SK-N-SH treated with all-trans-retinoic acid at 6 μM for 48 hours (cell line): Measurements from ENCODE around the gene CCDC57.

Experiments
- ATAC-seq: fragments of 200-7000 bp; cut with Tn5 transposase; 3 replicates; pipeline ENCODE4 v1.9.1; 2020; ENCODE audit warnings: mild to moderate bottlenecking, moderate library complexity
- ARNTL ChIP-seq: fragments of 450-650 bp; formaldehyde crosslinking; IDR thresholded peaks from 2 replicates; pipeline ENCODE4 v1.5.0; 2020; ENCODE audit warnings: low read depth, mild to moderate bottlenecking, moderate library complexity, borderline replicate concordance
- BACH2 ChIP-seq: fragments of 250-450 bp; sonication (Bioruptor Pico); IDR thresholded peaks from 2 replicates; pipeline ENCODE4 v1.9.0; 2021; ENCODE audit warnings: mild to moderate bottlenecking, borderline replicate concordance
- CSDC2 ChIP-seq: fragments of 250-450 bp; sonication (Bioruptor Pico); IDR thresholded peaks from 2 replicates; pipeline ENCODE4 v1.5.0; 2020; ENCODE audit warnings: mild to moderate bottlenecking, moderate library complexity
- ESRRG ChIP-seq: fragments of 250-450 bp; sonication (Bioruptor Pico); IDR thresholded peaks from 2 replicates; pipeline ENCODE4 v1.6.1; 2021; ENCODE audit warnings: mild to moderate bottlenecking
- GLIS3 ChIP-seq: fragments of 250-450 bp; sonication (Bioruptor Pico); IDR thresholded peaks from 2 replicates; pipeline ENCODE4 v1.5.0; 2020; ENCODE audit warnings: mild to moderate bottlenecking, moderate library complexity
- ISL1 ChIP-seq: fragments of 250-450 bp; sonication (Bioruptor Pico); IDR thresholded peaks from 2 replicates; pipeline ENCODE4 v2.1.2; 2022; ENCODE audit warnings: mild to moderate bottlenecking, moderate library complexity
- PPARA ChIP-seq: fragments of 250-450 bp; sonication (Bioruptor Pico); IDR thresholded peaks from 2 replicates; pipeline ENCODE4 v1.5.0; 2020; ENCODE audit warnings: mild to moderate bottlenecking, borderline replicate concordance
- RARB ChIP-seq: fragments of 250-450 bp; sonication (Bioruptor Pico); IDR thresholded peaks from 2 replicates; pipeline ENCODE4 v1.8.0; 2021; ENCODE audit warnings: mild to moderate bottlenecking, moderate library complexity
- SNAI2 ChIP-seq: fragments of 250-450 bp; sonication (Bioruptor Pico); IDR thresholded peaks from 2 replicates; pipeline ENCODE4 v1.5.0; 2020; ENCODE audit warnings: mild to moderate bottlenecking, moderate library complexity
- TCF4 ChIP-seq: fragments of 250-450 bp; sonication (Bioruptor Pico); IDR thresholded peaks from 2 replicates; pipeline ENCODE4 v1.8.0; 2021; ENCODE audit warnings: mild to moderate bottlenecking, moderate library complexity, borderline replicate concordance
- TOX ChIP-seq: fragments of 250-450 bp; sonication (Bioruptor Pico); IDR thresholded peaks from 2 replicates; pipeline ENCODE4 v1.8.0; 2021; ENCODE audit warnings: mild to moderate bottlenecking, moderate library complexity, borderline replicate concordance
- ZC3H10 ChIP-seq: fragments of 250-450 bp; sonication (Bioruptor Pico); IDR thresholded peaks from 2 replicates; pipeline ENCODE4 v1.5.1; 2021; ENCODE audit warnings: mild to moderate bottlenecking, moderate library complexity
- ZFP3 ChIP-seq: fragments of 250-450 bp; sonication (Bioruptor Pico); IDR thresholded peaks from 2 replicates; pipeline ENCODE4 v1.5.0; 2020; ENCODE audit warnings: mild to moderate bottlenecking, moderate library complexity
- ZFP30 ChIP-seq: fragments of 450-650 bp; formaldehyde crosslinking; IDR thresholded peaks from 2 replicates; pipeline ENCODE4 v1.5.0; 2022; ENCODE audit warnings: mild to moderate bottlenecking, moderate library complexity
- ZNF565 ChIP-seq: fragments of 450-650 bp; formaldehyde crosslinking; conservative IDR thresholded peaks from 2 replicates; pipeline ENCODE4 v1.5.0; 2020; ENCODE audit warnings: low read depth, mild to moderate bottlenecking, moderate library complexity
- ZNF70 ChIP-seq: fragments of 450-650 bp; formaldehyde crosslinking; IDR thresholded peaks from 2 replicates; pipeline ENCODE4 v1.5.0; 2020; ENCODE audit warnings: mild to moderate bottlenecking, moderate library complexity
- ZNF8 ChIP-seq: fragments of 450-650 bp; formaldehyde crosslinking; IDR thresholded peaks from 2 replicates; pipeline ENCODE4 v1.5.0; 2020; ENCODE audit warnings: mild to moderate bottlenecking, moderate library complexity
- TF ChIP-seq, protein P1 (sequence below): fragments of 250-450 bp; sonication (Bioruptor Pico); IDR thresholded peaks from 2 replicates; pipeline ENCODE4 v1.5.1; 2021; ENCODE audit warnings: mild to moderate bottlenecking, moderate library complexity
- TF ChIP-seq, protein P2 (sequence below): fragments of 250-450 bp; sonication (Bioruptor Pico); IDR thresholded peaks from 2 replicates; pipeline ENCODE4 v1.5.1; 2020; ENCODE audit warnings: low read depth, mild to moderate bottlenecking, moderate library complexity
- TF ChIP-seq, protein P3 (sequence below): fragments of 250-450 bp; sonication (Bioruptor Pico); IDR thresholded peaks from 2 replicates; pipeline ENCODE4 v1.8.0; 2021; ENCODE audit warnings: low read depth, mild to moderate bottlenecking, moderate library complexity, borderline replicate concordance
- TF ChIP-seq, protein P4 (sequence below): fragments of 250-450 bp; sonication (Bioruptor Pico); IDR thresholded peaks from 2 replicates; pipeline ENCODE4 v1.8.0; 2020; ENCODE audit warnings: mild to moderate bottlenecking, moderate library complexity, borderline replicate concordance

CCDC57 gene

DNA sequence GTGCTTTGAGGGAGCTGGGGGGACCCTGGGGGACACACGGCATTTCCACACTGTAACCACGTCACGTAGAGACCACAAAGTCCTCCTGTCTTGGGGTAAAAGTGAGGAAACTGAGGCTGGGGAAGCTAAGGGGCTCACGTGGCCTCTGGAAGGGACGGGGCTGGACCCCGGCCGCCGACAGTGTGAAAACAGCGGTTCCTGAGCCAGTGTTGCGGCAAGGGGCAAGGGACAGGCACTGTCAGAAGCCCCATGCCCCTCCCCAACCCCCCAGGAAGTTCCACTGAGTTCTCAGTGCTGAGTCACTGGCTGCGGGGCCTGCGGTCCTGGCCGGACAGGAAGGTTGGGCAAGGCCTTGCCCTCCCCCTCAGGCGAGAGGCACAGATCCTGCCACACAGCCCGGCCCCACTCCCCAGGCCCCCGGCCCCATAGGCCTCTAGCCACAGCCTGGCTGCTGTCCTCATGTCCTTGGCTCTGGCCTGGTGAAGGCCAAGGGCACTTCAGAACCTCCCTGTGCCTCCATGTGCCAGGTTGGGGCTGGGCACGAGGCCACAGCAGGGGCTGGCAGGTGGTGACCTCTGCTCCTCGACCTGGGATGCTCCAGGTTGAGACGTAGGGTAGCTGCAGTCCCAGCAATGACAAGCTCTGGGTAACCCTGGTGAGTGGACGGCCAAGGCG lies 5.0 kb upstream of the CCDC57 start:
- no peak for TF ChIP-seq GLIS3 (CRISPR knock-in tag)
- ATAC-seq, result peak; percentile 58

DNA sequence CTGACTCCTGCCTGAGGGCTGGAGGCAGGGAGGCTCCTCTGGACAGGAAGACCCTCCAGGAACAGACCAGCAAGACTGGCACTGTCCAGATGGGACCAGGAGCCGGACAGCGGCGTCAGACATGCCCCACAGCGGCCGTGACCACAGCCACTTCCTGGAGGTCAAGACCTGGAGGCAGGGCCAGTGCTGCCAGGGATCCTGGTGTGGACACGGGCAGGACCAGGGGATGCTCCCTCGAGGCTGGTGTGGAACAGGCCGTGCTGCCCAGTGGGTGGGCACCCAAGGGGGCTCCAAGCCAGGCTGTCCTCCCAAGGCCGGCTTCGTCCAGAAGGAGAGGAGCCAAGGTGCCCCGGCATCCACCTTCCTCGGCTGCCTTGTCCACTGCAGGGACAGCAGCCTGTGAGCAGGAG lies 4.5 kb upstream of the CCDC57 start:
- TF ChIP-seq TCF4 (CRISPR knock-in tag), result no peak
- TF ChIP-seq ZNF8, result no peak
- no peak for TF ChIP-seq ISL1 (CRISPR knock-in tag)
- no peak for TF ChIP-seq SNAI2 (CRISPR knock-in tag)
- no peak for TF ChIP-seq TOX
- TF ChIP-seq, protein P1, sequence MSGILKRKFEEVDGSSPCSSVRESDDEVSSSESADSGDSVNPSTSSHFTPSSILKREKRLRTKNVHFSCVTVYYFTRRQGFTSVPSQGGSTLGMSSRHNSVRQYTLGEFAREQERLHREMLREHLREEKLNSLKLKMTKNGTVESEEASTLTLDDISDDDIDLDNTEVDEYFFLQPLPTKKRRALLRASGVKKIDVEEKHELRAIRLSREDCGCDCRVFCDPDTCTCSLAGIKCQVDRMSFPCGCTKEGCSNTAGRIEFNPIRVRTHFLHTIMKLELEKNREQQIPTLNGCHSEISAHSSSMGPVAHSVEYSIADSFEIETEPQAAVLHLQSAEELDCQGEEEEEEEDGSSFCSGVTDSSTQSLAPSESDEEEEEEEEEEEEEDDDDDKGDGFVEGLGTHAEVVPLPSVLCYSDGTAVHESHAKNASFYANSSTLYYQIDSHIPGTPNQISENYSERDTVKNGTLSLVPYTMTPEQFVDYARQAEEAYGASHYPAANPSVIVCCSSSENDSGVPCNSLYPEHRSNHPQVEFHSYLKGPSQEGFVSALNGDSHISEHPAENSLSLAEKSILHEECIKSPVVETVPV (CRISPR knock-in tag), result no peak
- TF ChIP-seq RARB (CRISPR knock-in tag), result no peak
- no peak for TF ChIP-seq BACH2
- TF ChIP-seq, protein P2, sequence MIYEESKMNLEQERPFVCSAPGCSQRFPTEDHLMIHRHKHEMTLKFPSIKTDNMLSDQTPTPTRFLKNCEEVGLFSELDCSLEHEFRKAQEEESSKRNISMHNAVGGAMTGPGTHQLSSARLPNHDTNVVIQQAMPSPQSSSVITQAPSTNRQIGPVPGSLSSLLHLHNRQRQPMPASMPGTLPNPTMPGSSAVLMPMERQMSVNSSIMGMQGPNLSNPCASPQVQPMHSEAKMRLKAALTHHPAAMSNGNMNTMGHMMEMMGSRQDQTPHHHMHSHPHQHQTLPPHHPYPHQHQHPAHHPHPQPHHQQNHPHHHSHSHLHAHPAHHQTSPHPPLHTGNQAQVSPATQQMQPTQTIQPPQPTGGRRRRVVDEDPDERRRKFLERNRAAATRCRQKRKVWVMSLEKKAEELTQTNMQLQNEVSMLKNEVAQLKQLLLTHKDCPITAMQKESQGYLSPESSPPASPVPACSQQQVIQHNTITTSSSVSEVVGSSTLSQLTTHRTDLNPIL (CRISPR knock-in tag), result no peak
- no peak for TF ChIP-seq GLIS3 (CRISPR knock-in tag)
- TF ChIP-seq ZFP30 (CRISPR knock-in tag), result no peak
- no peak for TF ChIP-seq ZNF70
- no peak for TF ChIP-seq ARNTL (CRISPR knock-in tag)
- TF ChIP-seq CSDC2, result no peak
- no peak for TF ChIP-seq ZC3H10
- TF ChIP-seq ESRRG, result no peak
- TF ChIP-seq ZFP3 (CRISPR knock-in tag), result no peak
- TF ChIP-seq ZNF565 (CRISPR knock-in tag), result no peak
- TF ChIP-seq PPARA (CRISPR knock-in tag), result no peak
- ATAC-seq, result peak; percentile 4

DNA sequence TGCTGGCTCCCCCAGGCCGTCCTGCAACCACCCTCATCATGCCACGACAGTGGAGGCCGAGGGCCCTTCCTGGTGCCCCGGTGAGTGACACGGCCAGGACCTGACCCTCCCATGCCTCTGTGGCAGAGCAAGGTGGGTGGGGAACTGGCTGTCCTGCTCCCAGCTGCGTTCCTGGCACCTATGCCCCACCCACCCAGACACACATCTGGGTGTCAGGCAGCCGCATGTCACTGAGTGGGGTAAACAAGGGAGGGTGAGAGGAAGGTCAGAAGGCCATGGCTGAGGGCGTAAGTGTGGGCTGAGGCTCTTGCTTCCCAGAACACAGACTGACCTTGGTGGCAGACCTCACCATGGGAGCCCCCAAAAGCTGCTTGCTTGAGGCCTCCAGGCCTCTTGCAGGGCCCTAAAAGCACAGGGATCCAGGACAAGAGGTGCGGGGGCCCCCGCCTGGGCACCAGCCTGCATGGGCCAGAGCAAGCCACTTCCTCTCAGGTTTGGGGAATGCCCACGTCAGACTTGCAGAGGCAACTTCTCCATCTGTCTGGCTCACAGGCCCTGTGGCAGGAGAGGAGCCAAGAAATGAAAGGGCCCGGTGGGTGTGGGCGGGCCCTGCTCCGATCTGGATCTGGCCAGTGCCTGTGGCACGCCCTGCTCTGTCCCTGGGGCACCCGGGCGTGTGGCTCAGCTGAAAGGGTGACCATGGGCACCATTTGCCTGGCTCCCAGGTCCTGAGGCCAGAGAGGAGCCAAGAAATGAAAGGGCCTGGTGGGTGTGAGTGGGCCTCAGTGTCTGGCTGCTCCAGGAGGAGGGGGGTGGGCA lies 3.9 kb upstream of the CCDC57 start:
- peak; percentile 77 for ATAC-seq
- TF ChIP-seq, protein P3, sequence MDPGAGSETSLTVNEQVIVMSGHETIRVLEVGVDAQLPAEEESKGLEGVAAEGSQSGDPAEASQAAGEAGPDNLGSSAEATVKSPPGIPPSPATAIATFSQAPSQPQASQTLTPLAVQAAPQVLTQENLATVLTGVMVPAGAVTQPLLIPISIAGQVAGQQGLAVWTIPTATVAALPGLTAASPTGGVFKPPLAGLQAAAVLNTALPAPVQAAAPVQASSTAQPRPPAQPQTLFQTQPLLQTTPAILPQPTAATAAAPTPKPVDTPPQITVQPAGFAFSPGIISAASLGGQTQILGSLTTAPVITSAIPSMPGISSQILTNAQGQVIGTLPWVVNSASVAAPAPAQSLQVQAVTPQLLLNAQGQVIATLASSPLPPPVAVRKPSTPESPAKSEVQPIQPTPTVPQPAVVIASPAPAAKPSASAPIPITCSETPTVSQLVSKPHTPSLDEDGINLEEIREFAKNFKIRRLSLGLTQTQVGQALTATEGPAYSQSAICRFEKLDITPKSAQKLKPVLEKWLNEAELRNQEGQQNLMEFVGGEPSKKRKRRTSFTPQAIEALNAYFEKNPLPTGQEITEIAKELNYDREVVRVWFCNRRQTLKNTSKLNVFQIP (CRISPR knock-in tag), result no peak
- TF ChIP-seq ZFP3 (CRISPR knock-in tag), result peak; percentile 45; the same call in 1 of the 2 replicates

DNA sequence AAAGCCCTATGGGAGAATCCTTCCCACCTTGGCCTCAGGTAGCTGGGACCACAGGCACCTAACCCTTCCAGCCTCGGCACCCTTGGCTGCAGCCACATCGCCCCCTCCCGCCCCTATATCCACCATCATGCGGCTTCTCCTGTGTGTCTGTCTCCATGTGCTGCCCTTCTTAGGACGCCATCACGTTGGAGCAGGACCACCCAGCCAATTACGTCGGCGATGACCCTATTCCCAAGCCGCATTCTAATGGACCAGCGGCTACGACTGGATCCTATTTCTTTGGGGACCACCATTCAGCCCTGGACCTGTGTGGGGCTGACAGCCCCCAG lies 3.3 kb upstream of the CCDC57 start:
- no peak for ATAC-seq
- TF ChIP-seq BACH2 (no peak), PPARA (CRISPR knock-in tag) (no peak), ZNF70 (no peak), TCF4 (CRISPR knock-in tag) (no peak), ISL1 (CRISPR knock-in tag) (no peak)
- TF ChIP-seq, protein P2 (CRISPR knock-in tag), result no peak
- TF ChIP-seq, protein P4, sequence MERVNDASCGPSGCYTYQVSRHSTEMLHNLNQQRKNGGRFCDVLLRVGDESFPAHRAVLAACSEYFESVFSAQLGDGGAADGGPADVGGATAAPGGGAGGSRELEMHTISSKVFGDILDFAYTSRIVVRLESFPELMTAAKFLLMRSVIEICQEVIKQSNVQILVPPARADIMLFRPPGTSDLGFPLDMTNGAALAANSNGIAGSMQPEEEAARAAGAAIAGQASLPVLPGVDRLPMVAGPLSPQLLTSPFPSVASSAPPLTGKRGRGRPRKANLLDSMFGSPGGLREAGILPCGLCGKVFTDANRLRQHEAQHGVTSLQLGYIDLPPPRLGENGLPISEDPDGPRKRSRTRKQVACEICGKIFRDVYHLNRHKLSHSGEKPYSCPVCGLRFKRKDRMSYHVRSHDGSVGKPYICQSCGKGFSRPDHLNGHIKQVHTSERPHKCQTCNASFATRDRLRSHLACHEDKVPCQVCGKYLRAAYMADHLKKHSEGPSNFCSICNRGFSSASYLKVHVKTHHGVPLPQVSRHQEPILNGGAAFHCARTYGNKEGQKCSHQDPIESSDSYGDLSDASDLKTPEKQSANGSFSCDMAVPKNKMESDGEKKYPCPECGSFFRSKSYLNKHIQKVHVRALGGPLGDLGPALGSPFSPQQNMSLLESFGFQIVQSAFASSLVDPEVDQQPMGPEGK (CRISPR knock-in tag), result no peak
